ENCODE results near the gene MUC5B. TPM values are rescaled to one million over a fixed set of nuclear protein-coding genes. Genes with fewer than 3 reads are reported as not detected.

MUC5B gene
- total and polyA plus RNA-seq, 4 donors = 0.17 to 0.95 (median 0.50) TPM; not detected in 1

DNA sequence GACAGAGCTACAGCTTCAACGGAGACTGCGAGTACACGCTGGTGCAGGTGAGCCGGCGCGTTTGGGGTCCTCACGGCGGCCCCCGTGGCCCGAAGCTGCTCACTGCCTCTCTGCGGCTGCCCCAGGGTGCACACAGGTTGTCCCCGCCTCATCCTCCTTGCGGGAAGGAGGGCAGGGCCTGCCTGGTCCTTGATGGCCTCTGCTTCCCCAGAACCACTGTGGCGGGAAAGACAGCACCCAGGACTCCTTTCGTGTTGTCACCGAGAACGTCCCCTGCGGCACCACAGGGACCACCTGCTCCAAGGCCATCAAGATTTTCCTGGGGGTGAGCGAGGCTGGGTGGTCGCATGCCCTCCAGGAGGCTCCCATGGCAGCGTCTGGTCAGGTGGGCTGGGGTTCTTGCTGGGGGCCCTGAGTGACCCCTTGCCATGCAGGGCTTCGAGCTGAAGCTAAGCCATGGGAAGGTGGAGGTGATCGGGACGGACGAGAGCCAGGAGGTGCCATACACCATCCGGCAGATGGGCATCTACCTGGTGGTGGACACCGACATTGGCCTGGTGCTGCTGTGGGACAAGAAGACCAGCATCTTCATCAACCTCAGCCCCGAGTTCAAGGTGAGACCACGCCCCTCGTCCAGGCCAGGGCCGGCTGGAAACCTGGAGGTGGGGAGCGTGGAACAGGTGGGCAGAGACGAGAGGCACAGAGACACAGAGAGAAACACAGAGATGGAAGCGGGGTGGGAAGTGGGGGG lies 45.7 kb upstream of the MUC5B start:
- Histone ChIP-seq H3K36me3 (ENCODE audit: control insufficient read depth in 4 of 4, insufficient read depth in 3 of 4, low read depth in 1 of 4, low read length in 3 of 4) (no peaks in the 10 kb centered on the region), H3K9me3 (ENCODE audit: control insufficient read depth in 4 of 4, low read length in 3 of 4) (no peaks in the 10 kb centered on the region), H3K4me3 (ENCODE audit: low read depth in 1 of 3, low read length in 3 of 3) (no peak overlapping the region), H3K27me3 (ENCODE audit: control insufficient read depth in 4 of 4, insufficient read depth in 4 of 4, low read length in 3 of 4) (peaks cover 0 to 4% (median 0%) of the 10 kb centered on the region in 4 donors), H3K4me1 (ENCODE audit: control insufficient read depth in 4 of 4, insufficient read depth in 4 of 4, low read length in 3 of 4) (no peaks in the 10 kb centered on the region), H3K9ac (ENCODE audit: low read depth in 1 of 2, low read length in 2 of 2) (no peak overlapping the region), H3K27ac (ENCODE audit: low read depth in 1 of 2, low read length in 2 of 2) (no peak overlapping the region)
- no peak for DNase-seq (ENCODE audit: low spot score)
- WGBS = 85% methylated on average over 34 of the region's 34 CpGs
- no peak for TF ChIP-seq RAD21 (IDR thresholded peaks at IDR 0.05)
- TF ChIP-seq RXRA (IDR thresholded peaks at IDR 0.05) = no peak
- no peak for TF ChIP-seq NR2F2 (IDR thresholded peaks at IDR 0.05)
- TF ChIP-seq, protein P1, sequence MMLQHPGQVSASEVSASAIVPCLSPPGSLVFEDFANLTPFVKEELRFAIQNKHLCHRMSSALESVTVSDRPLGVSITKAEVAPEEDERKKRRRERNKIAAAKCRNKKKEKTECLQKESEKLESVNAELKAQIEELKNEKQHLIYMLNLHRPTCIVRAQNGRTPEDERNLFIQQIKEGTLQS (IDR thresholded peaks at IDR 0.05) = no peak
- TF ChIP-seq HNF4A (conservative IDR thresholded peaks at IDR 0.05) = no peak
- no peak for TF ChIP-seq HNF4G (IDR thresholded peaks at IDR 0.05)
- TF ChIP-seq SP1 (IDR thresholded peaks at IDR 0.05) = no peak
- TF ChIP-seq EGR1 (IDR thresholded peaks at IDR 0.05; ENCODE audit: low read depth in 2 of 2) = no peak
- TF ChIP-seq, protein P2, sequence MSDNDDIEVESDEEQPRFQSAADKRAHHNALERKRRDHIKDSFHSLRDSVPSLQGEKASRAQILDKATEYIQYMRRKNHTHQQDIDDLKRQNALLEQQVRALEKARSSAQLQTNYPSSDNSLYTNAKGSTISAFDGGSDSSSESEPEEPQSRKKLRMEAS (IDR thresholded peaks at IDR 0.05) = no peak
- TF ChIP-seq TAF1 (conservative IDR thresholded peaks at IDR 0.05) = no peak
- no peak for TF ChIP-seq FOXA1 (IDR thresholded peaks at IDR 0.05)
- no peak for TF ChIP-seq FOXA2 (IDR thresholded peaks at IDR 0.05)
- TF ChIP-seq, protein P3, sequence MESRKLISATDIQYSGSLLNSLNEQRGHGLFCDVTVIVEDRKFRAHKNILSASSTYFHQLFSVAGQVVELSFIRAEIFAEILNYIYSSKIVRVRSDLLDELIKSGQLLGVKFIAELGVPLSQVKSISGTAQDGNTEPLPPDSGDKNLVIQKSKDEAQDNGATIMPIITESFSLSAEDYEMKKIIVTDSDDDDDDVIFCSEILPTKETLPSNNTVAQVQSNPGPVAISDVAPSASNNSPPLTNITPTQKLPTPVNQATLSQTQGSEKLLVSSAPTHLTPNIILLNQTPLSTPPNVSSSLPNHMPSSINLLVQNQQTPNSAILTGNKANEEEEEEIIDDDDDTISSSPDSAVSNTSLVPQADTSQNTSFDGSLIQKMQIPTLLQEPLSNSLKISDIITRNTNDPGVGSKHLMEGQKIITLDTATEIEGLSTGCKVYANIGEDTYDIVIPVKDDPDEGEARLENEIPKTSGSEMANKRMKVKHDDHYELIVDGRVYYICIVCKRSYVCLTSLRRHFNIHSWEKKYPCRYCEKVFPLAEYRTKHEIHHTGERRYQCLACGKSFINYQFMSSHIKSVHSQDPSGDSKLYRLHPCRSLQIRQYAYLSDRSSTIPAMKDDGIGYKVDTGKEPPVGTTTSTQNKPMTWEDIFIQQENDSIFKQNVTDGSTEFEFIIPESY (IDR thresholded peaks at IDR 0.05) = no peak
- no peak for TF ChIP-seq YY1 (IDR thresholded peaks at IDR 0.05)
- no peak for TF ChIP-seq GABPA (IDR thresholded peaks at IDR 0.05 in 1 of 2, conservative IDR thresholded peaks at IDR 0.05 in 1 of 2)
- no peak for TF ChIP-seq JUND (IDR thresholded peaks at IDR 0.05)
- TF ChIP-seq, protein P4, sequence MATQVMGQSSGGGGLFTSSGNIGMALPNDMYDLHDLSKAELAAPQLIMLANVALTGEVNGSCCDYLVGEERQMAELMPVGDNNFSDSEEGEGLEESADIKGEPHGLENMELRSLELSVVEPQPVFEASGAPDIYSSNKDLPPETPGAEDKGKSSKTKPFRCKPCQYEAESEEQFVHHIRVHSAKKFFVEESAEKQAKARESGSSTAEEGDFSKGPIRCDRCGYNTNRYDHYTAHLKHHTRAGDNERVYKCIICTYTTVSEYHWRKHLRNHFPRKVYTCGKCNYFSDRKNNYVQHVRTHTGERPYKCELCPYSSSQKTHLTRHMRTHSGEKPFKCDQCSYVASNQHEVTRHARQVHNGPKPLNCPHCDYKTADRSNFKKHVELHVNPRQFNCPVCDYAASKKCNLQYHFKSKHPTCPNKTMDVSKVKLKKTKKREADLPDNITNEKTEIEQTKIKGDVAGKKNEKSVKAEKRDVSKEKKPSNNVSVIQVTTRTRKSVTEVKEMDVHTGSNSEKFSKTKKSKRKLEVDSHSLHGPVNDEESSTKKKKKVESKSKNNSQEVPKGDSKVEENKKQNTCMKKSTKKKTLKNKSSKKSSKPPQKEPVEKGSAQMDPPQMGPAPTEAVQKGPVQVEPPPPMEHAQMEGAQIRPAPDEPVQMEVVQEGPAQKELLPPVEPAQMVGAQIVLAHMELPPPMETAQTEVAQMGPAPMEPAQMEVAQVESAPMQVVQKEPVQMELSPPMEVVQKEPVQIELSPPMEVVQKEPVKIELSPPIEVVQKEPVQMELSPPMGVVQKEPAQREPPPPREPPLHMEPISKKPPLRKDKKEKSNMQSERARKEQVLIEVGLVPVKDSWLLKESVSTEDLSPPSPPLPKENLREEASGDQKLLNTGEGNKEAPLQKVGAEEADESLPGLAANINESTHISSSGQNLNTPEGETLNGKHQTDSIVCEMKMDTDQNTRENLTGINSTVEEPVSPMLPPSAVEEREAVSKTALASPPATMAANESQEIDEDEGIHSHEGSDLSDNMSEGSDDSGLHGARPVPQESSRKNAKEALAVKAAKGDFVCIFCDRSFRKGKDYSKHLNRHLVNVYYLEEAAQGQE (IDR thresholded peaks at IDR 0.05) = no peak

DNA sequence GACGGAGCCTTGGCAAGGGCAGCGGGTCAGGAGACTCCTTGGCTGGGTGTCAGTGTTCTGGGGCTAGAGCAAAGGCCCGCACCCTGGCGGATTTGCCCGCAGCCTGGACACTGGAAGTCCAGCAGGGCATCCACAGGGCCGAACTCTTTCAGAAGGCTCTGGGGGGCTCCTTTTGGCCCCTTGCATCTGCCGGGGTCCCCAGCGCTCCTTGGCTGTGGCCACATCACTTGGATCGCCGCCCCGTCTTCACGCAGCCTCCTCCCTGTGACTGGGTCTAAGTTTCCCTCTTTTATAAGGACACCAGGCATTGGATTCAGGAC lies 45.1 kb upstream of the MUC5B start:
- no peak overlapping the region for H3K4me3 ChIP-seq (ENCODE audit: low read depth in 1 of 3, low read length in 3 of 3)
- no peaks in the 10 kb centered on the region for H3K4me1 ChIP-seq (ENCODE audit: control insufficient read depth in 4 of 4, insufficient read depth in 4 of 4, low read length in 3 of 4)
- no peaks in the 10 kb centered on the region for H3K36me3 ChIP-seq (ENCODE audit: control insufficient read depth in 4 of 4, insufficient read depth in 3 of 4, low read depth in 1 of 4, low read length in 3 of 4)
- H3K9ac ChIP-seq (ENCODE audit: low read depth in 1 of 2, low read length in 2 of 2) = no peak overlapping the region
- WGBS = 88% methylated on average over 12 of the region's 12 CpGs
- no peak for DNase-seq (ENCODE audit: low spot score)
- peaks cover 0 to 4% (median 0%) of the 10 kb centered on the region in 4 donors for H3K27me3 ChIP-seq (ENCODE audit: control insufficient read depth in 4 of 4, insufficient read depth in 4 of 4, low read length in 3 of 4)
- no peak overlapping the region for H3K27ac ChIP-seq (ENCODE audit: low read depth in 1 of 2, low read length in 2 of 2)
- no peaks in the 10 kb centered on the region for H3K9me3 ChIP-seq (ENCODE audit: control insufficient read depth in 4 of 4, low read length in 3 of 4)
- TF ChIP-seq GABPA (IDR thresholded peaks at IDR 0.05 in 1 of 2, conservative IDR thresholded peaks at IDR 0.05 in 1 of 2) (no peak), SP1 (IDR thresholded peaks at IDR 0.05) (no peak), HNF4G (IDR thresholded peaks at IDR 0.05) (no peak), JUND (IDR thresholded peaks at IDR 0.05) (no peak), YY1 (IDR thresholded peaks at IDR 0.05) (no peak), NR2F2 (IDR thresholded peaks at IDR 0.05) (no peak)
- TF ChIP-seq, protein P3 (IDR thresholded peaks at IDR 0.05) = no peak
- TF ChIP-seq, protein P4 (IDR thresholded peaks at IDR 0.05) = no peak
- TF ChIP-seq, protein P2 (IDR thresholded peaks at IDR 0.05) = no peak

Measured in liver (tissue), 9 donors.